Cardiac atrium fibroblast (primary cell): Measurements from ENCODE around the gene TMEM87A. TPM values are rescaled to one million over a fixed set of nuclear protein-coding genes. Genes with fewer than 3 reads are reported as not detected.

Experiments used
- total RNA-seq: library from RNA; depleted of rRNA; stranded (reverse); fragments of >200 nt; gene quantifications from 2 replicates; pipeline ENCODE4 v1.2.3, GENCODE V29; 2015

Gene TMEM87A, protein sequence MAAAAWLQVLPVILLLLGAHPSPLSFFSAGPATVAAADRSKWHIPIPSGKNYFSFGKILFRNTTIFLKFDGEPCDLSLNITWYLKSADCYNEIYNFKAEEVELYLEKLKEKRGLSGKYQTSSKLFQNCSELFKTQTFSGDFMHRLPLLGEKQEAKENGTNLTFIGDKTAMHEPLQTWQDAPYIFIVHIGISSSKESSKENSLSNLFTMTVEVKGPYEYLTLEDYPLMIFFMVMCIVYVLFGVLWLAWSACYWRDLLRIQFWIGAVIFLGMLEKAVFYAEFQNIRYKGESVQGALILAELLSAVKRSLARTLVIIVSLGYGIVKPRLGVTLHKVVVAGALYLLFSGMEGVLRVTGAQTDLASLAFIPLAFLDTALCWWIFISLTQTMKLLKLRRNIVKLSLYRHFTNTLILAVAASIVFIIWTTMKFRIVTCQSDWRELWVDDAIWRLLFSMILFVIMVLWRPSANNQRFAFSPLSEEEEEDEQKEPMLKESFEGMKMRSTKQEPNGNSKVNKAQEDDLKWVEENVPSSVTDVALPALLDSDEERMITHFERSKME
- 25.8 and 32.4 TPM in 2 replicates for total RNA-seq

DNA sequence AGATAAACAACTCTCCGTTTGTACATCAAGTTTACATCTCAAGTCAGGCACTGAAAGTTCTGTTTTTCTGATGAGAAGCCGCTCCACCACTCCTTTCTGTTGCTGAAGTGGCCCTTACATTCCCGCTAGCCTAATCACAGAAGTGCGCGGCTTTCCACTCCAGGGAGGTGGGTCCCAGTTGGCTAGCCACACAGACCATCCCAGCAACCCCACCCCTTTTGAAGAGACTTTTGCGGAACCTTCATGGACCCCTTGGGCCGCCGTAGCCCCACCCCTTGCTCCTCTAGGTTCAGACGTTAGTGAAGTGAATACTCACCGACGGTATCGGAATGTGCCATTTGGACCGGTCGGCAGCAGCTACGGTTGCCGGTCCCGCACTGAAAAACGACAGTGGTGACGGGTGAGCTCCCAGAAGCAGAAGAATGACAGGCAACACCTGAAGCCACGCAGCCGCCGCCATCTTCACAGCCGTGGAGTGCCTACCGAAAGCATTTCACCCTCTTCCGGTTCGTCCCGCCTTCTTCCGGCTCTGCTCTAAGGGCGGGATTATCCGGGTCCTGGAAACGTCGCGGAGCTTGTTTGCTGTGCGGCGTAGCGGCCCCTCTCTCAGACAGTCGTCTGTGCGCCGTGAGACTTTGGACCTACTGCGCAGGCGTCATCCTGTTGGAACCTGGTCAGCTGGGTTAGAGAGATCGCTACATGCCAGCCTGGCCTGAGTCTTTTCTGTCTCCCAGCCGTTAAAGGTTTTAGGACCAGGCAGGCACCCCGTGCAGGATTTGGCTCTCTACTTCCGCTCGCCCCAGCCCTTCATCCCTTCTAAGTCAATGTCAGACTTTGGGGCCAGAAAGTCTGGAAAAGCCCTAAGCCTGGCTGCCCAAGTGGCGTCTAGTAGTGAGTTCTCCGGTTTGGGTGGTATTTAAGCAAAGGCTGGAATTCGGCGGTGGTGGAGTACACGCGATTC, at the start of gene TMEM87A, which contains the start of gene GANC:
Gene TMEM87A (minus strand): TSS at position 495 of the 961 bp plus-strand sequence. CDS start 35 bp downstream, at position 460.
Gene GANC (plus strand): TSS at position 263 of the 961 bp plus-strand sequence. CDS start 1,281 bp downstream, outside the sequence.

DNA sequence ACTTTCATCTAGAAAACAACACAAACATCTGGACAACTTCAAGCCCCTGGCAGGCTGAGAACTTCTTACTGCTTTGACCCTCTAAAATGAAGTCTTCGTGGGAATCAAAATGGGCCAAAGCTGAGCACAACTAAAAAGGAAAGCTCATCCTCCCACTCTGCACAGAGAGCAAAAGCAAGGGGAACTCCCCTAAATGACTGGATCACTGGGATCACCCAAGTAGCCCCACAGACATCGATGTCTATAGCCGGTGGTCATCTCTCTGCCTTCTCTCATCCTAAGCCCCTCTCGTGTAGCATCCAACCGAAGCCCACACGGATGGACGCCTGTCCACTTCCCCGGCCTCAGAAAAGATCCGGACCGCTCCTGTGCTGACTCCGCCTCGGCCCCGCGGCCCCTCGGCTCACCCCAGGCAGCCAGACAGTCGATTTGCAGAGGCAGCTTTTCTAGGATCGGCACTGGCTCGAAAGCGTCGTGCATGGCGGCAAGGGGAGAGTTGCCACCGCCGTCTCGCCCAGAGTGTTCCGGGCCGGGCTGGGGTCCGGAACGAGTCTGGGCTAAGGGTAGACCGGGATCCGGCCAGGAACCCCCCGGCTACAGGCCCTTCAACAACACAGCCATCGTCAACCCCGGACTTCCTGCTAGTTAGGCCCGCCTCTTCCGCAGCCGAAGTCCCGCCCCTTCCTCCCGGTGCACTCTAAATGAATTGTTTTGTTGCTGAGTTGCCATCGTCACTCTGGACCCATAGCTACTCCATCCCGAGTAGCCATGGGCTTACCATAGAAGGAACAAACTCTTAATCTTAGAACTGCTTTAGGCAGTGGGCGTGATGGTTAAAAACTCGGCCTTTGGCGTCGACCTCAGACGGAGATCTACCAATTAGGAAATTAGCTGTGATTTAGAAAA, 65.3 kb downstream of the TMEM87A start, which contains the start of gene VPS39:
Gene VPS39 (minus strand): TSS at position 631 of the 906 bp plus-strand sequence. CDS start 151 bp downstream, at position 480.

Other genes with a start within 250 kb of the TMEM87A start
- not detected in 2 replicates for gene PLA2G4D, start 178.9 kb downstream of the TMEM87A start, total RNA-seq
- gene PLA2G4F, start 116.8 kb downstream of the TMEM87A start, total RNA-seq: not detected in 2 replicates
- gene VPS39, start 65.1 kb downstream of the TMEM87A start, total RNA-seq: 30.3 and 31.4 TPM in 2 replicates
- gene GANC, start 232 bp downstream of the TMEM87A start, total RNA-seq: 10.7 and 13.0 TPM in 2 replicates
- 1.4 and 2.3 TPM in 2 replicates for gene CAPN3, start 86.1 kb upstream of the TMEM87A start, total RNA-seq
- gene ZNF106, start 217.7 kb upstream of the TMEM87A start, total RNA-seq: 24.2 and 42.6 TPM in 2 replicates
- 84.2 and 97.8 TPM in 2 replicates for gene SNAP23, start 222.2 kb upstream of the TMEM87A start, total RNA-seq